NCI-H748 (cell line): Measurements from ENCODE around the gene SH3PXD2A.
"Not testable (repeated sequence)": the region's sequence is repeated elsewhere in the genome, so short reads cannot be mapped to it uniquely, and the experiment has no call there.

ENCODE experiments used
- DNase-seq: peaks from one replicate; lab custom pipeline; 2025; ENCODE audit not compliant: unreplicated experiment; lab: John Stamatoyannopoulos, UW

Gene SH3PXD2A

GRCh38 chr10:103813312-103813711 is 42.1 kb downstream of the SH3PXD2A start:
- DNase-seq: not testable (repeated sequence)

GRCh38 chr10:103812432-103812831 is 42.9 kb downstream of the SH3PXD2A start:
- no peak for DNase-seq

- no peak for DNase-seq
Observed at GRCh38 chr10:103812004-103812403, 43.4 kb downstream of the SH3PXD2A start.

GRCh38 chr10:103811463-103811862 is 43.9 kb downstream of the SH3PXD2A start:
- no peak for DNase-seq

GRCh38 chr10:103808780-103809179 is 46.6 kb downstream of the SH3PXD2A start:
- DNase-seq: no peak

GRCh38 chr10:103807996-103808395 is 47.4 kb downstream of the SH3PXD2A start:
- DNase-seq: no peak

- no peak for DNase-seq
Observed at GRCh38 chr10:103806395-103807187, 48.8 kb downstream of the SH3PXD2A start.

GRCh38 chr10:103805781-103806180 is 49.6 kb downstream of the SH3PXD2A start:
- no peak for DNase-seq

- DNase-seq: no peak
Observed at GRCh38 chr10:103804871-103805270, 50.5 kb downstream of the SH3PXD2A start.

- DNase-seq: no peak
Observed at GRCh38 chr10:103803941-103804340, 51.4 kb downstream of the SH3PXD2A start.

- DNase-seq: no peak
Observed at GRCh38 chr10:103802637-103803353, 52.6 kb downstream of the SH3PXD2A start.

GRCh38 chr10:103802081-103802480 is 53.3 kb downstream of the SH3PXD2A start:
- no peak for DNase-seq

GRCh38 chr10:103800789-103801540 is 54.4 kb downstream of the SH3PXD2A start:
- peak; percentile 5 for DNase-seq

GRCh38 chr10:103800089-103800488 is 55.3 kb downstream of the SH3PXD2A start:
- DNase-seq: no peak

GRCh38 chr10:103799341-103799740 is 56.0 kb downstream of the SH3PXD2A start:
- DNase-seq: no peak

GRCh38 chr10:103798511-103798910 is 56.9 kb downstream of the SH3PXD2A start:
- DNase-seq: no peak

- no peak for DNase-seq
Observed at GRCh38 chr10:103797857-103798256, 57.5 kb downstream of the SH3PXD2A start.

GRCh38 chr10:103795634-103796270 is 59.6 kb downstream of the SH3PXD2A start:
- DNase-seq: no peak

GRCh38 chr10:103794996-103795395 is 60.4 kb downstream of the SH3PXD2A start:
- DNase-seq: no peak

- DNase-seq: peak; percentile 93
Observed at GRCh38 chr10:103793920-103794883, 61.2 kb downstream of the SH3PXD2A start.
